Mucosa of descending colon (tissue), 3 donors: ENCODE results near the gene INA. TPM values are rescaled to one million over a fixed set of nuclear protein-coding genes. Genes with fewer than 3 reads are reported as not detected.
"Not testable (repeated sequence)": the region's sequence is repeated elsewhere in the genome, so short reads cannot be mapped to it uniquely, and the experiment has no call there.

Experiments
- ATAC-seq: fragments of 200-7000 bp; cut with Tn5 transposase; one replicate; pipeline ENCODE4 v1.9.1; 2020; ENCODE audit warnings: mild to moderate bottlenecking, moderate library complexity
- DNase-seq, 3 donors: peaks; one replicate each; pipeline ENCODE4 v3.0.0-alpha.2; 2020
- H3K36me3 ChIP-seq: fragments of 200-600 bp; one replicate; pipeline ENCODE4 v1.8.0; 2021; ENCODE audit warnings: low read depth, mild to moderate bottlenecking
- H3K4me1 ChIP-seq: fragments of 200-600 bp; one replicate; pipeline ENCODE4 v1.8.0; 2021; ENCODE audit warnings: low read depth, mild to moderate bottlenecking
- H3K4me3 ChIP-seq: fragments of 200-600 bp; one replicate; pipeline ENCODE4 v1.8.0; 2021; ENCODE audit warnings: mild to moderate bottlenecking
- H3K9me3 ChIP-seq: fragments of 200-600 bp; one replicate; pipeline ENCODE4 v1.8.0; 2021; ENCODE audit warnings: mild to moderate bottlenecking
- intact Hi-C, 2 donors: fragments of 100-400 bp; cut with DNase I in 1 of 2; cut with micrococcal nuclease in 1 of 2; formaldehyde crosslinking; loops; one replicate each; pipeline versions ENCODE4 v1.11.0 to v1.11.1; 2022; cut with DNase I, micrococcal nuclease
- total RNA-seq, 3 donors: library from RNA; stranded (reverse); fragmentation: NEBNext Ultra II Directional in 2 of 3; extraction: Animal tissue kit (Norgen Biotek cat#: 25700) in 2 of 3; gene quantifications; one replicate each; pipeline versions ENCODE4 v1.2.1 to v1.2.4, GENCODE V29; 2021 to 2023
- TF ChIP-seq, protein P1 (sequence below): fragments of 200-600 bp; IDR thresholded peaks from one replicate; pipeline ENCODE4 v1.8.0; 2022; ENCODE audit warnings: antibody characterized with exemption, mild to moderate bottlenecking
- donor health status: DM: no; HTN: no; CAD: no; lungs with moderate emphysema.
- donor health status: DM: no; HTN: no; CAD: no.
- donor health status: DM: no; HTN: yes; CAD: no.

Gene INA
- total RNA-seq, 3 donors from 2014 or later: 0.34 to 6.8 (median 0.55) TPM

DNA sequence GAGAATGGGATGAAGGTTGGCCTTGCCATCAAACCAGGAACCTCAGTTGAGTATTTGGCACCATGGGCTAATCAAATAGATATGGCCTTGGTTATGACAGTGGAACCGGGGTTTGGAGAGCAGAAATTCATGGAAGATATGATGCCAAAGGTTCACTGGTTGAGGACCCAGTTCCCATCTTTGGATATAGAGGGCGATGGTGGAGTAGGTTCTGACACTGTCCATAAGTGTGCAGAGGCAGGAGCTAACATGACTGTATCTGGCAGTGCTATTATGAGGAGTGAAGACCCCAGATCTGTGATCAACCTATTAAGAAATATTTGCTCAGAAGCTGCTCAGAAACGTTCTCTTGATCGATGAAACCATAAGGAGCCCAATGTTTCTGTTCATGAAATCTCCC, 30.6 kb upstream of the INA start:
- TF ChIP-seq, protein P1, sequence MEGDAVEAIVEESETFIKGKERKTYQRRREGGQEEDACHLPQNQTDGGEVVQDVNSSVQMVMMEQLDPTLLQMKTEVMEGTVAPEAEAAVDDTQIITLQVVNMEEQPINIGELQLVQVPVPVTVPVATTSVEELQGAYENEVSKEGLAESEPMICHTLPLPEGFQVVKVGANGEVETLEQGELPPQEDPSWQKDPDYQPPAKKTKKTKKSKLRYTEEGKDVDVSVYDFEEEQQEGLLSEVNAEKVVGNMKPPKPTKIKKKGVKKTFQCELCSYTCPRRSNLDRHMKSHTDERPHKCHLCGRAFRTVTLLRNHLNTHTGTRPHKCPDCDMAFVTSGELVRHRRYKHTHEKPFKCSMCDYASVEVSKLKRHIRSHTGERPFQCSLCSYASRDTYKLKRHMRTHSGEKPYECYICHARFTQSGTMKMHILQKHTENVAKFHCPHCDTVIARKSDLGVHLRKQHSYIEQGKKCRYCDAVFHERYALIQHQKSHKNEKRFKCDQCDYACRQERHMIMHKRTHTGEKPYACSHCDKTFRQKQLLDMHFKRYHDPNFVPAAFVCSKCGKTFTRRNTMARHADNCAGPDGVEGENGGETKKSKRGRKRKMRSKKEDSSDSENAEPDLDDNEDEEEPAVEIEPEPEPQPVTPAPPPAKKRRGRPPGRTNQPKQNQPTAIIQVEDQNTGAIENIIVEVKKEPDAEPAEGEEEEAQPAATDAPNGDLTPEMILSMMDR: no peak

DNA sequence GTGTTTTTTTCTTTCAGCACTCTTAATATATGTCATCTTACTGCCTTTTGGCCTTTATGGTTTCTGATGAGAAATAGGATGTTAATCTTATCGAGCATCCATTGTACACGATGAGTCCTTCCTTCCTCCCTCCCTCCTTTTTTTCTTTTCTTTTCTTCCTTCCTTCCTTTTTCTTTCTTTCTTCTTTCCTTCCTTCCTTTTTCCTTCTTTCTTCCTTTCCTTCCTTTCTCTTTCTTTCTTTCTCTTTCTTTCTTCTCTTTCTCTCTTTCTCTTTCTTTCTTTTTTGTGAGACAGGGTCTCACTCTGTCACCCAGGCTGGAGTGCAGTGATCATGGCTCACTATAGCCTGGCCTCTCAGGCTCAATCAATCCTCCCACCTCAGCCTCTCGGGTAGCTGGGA, 22.8 kb upstream of the INA start:
- TF ChIP-seq, protein P1: no peak
- intact Hi-C loops: no loop called here

More for the DNA sequence above, 30.6 kb upstream of the INA start:
- H3K4me3 ChIP-seq: no peak overlapping the region
- no peaks in the 10 kb centered on the region for H3K9me3 ChIP-seq
- intact Hi-C loops: loop anchor here in 1 of 2 donors (10.0 kb wide), 1 partner anchor 322 kb away; no protein-coding TSS in a partner anchor
- no peak for ATAC-seq
- H3K36me3 ChIP-seq: no peaks in the 10 kb centered on the region
- DNase-seq: no peak
- H3K4me1 ChIP-seq: peaks cover 11% of the 10 kb centered on the region

DNA sequence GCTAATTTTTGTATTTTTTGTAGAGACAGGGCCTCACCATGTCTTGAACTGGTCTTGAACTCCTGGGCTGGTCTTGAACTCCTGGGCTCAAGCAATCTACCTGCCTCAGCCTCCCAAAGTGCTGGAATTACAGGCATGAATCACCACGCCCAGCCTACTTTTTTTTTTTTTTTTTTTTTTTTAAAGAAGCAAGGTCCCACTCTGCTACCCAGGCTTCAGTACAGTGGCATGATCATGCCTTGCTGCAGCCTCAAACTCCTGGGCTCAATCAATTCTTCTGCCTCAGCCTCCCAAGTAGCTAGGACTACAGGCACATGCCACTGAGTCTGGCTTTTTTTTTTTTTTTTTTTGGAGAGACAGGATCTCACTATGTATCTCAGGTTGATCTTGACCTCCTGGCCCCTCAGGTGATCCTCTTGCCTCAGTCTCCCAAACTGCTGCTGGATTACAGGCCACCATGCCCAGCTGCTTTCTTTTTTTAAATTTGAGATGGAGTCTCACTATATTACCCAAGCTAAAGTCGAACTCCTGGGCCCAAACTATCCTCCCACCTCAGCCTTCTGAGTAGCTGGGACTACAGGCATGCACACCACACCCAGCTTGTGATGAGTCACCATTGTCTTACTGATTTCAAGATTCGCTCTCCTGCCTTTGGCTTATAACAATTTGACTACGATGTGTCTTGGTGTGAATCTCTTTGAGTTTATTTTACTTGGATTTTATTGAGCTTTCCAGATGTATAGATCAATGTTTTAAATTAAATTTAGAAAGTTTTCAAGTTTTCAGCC, 22.2 kb upstream of the INA start:
- ATAC-seq (no peak), DNase-seq (no peak)
- no peaks in the 10 kb centered on the region for H3K36me3 ChIP-seq
- H3K4me3 ChIP-seq: no peak overlapping the region
- H3K4me1 ChIP-seq: no peaks in the 10 kb centered on the region
- intact Hi-C loops: no loop called here
- H3K9me3 ChIP-seq: peaks cover under 1% of the 10 kb centered on the region
- TF ChIP-seq, protein P1: no peak

More for the DNA sequence above, 22.8 kb upstream of the INA start:
- Histone ChIP-seq H3K9me3 (no peaks in the 10 kb centered on the region), H3K4me1 (no peaks in the 10 kb centered on the region), H3K4me3 (no peak overlapping the region), H3K36me3 (no peaks in the 10 kb centered on the region)
- DNase-seq (no peak), ATAC-seq (no peak)

DNA sequence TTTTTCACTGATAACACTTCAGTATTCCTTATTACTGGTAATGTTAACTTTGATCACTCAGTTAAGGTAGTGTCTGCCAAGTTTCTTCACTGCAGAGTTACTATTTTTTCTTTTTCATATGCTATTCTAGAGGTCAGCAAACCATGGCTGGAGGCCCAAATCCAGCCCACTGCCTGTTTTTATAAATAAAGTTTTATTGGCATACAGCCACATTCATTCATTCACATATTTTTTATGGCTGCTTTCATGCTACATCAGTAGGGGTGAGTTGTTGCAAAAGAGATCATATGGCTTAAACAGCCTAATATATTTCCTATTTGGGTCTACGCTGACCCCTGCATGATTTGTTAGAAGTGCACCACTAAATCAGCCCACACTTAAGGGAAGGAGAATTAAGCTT, 20.3 kb upstream of the INA start:
- no peak overlapping the region for H3K4me3 ChIP-seq
- no peaks in the 10 kb centered on the region for H3K36me3 ChIP-seq
- no peaks in the 10 kb centered on the region for H3K4me1 ChIP-seq
- TF ChIP-seq, protein P1: no peak
- intact Hi-C loops: no loop called here
- peaks cover 5% of the 10 kb centered on the region for H3K9me3 ChIP-seq
- DNase-seq: no peak
- ATAC-seq: no peak

DNA sequence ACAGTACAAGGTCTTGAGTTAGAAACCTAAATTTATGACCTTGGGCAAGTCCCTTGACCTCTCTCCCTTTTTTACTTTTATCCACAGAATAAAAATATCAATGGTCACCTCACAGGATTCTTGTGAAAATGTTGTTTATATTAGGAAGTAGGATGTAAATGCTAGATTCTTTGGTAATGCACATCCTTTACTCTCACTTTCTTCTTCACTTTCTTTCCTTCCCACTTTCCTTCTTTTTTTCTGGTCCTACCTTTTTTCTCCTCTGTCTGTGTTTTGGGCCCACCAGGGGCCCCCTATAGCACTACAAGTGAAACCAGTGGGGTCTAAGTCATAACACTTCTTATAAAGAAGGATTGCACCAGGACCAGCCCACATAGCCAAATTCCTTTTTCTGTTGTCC, 19.1 kb upstream of the INA start:
- intact Hi-C loops: no loop called here
- Histone ChIP-seq H3K36me3 (no peaks in the 10 kb centered on the region), H3K4me1 (no peaks in the 10 kb centered on the region), H3K4me3 (no peak overlapping the region), H3K9me3 (peaks cover 5% of the 10 kb centered on the region)
- TF ChIP-seq, protein P1: no peak
- ATAC-seq (no peak), DNase-seq (no peak)

DNA sequence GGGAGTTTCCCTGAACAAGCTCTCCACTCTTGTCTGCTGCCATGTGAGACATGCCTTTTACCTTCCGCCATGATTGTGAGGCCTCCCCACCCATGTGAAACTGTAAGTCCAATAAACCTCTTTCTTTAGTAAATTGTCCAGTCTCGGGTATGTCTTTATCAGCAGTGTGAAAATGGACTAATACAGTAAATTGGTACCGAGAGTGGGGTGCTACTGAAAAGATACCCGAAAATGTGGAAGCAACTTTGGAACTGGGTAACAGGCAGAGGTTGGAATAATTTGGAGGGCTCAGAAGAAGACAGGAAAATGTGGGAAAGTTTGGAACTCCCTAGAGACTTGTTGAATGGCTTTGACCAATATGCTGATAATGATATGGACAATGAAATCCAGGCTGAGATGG, 18.0 kb upstream of the INA start:
- H3K4me3 ChIP-seq, intact Hi-C loops, H3K4me1 ChIP-seq, H3K9me3 ChIP-seq, H3K36me3 ChIP-seq, ATAC-seq, DNase-seq: not testable (repeated sequence)
